Activated CD4-positive, alpha-beta T cell treated with anti-CD3 and anti-CD28 coated beads, Interleukin-2, amount 50 U/mL, for 4 hours (primary cell): ENCODE data around the gene PRAMEF2.
"Not testable (repeated sequence)": the region's sequence is repeated elsewhere in the genome, so short reads cannot be mapped to it uniquely, and the experiment has no call there.

ENCODE experiments used
- DNase-seq, 2 experiments: peaks; one replicate each; pipeline ENCODE4 v3.0.0-alpha.2; 2020

PRAMEF2 gene, protein sequence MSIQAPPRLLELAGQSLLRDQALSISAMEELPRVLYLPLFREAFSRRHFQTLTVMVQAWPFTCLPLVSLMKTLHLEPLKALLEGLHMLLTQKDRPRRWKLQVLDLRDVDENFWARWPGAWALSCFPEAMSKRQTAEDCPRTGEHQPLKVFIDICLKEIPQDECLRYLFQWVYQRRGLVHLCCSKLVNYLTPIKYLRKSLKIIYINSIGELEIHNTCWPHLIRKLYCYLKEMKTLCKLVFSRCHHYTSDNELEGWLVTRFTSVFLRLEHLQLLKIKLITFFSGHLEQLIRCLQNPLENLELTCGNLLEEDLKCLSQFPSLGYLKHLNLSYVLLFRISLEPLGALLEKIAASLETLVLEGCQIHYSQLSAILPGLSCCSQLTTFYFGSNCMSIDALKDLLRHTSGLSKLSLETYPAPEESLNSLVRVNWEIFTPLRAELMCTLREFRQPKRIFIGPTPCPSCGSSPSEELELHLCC

GRCh38 chr1:12856786-12857185 is at the start of gene PRAMEF2:
TSS of gene PRAMEF2 (plus strand) at chr1:12857086. CDS start at chr1:12859010, 1,924 bp downstream.
- DNase-seq, result not testable (repeated sequence)

GRCh38 chr1:12809933-12810332 is 47.0 kb upstream of the PRAMEF2 start:
- no peak for DNase-seq

GRCh38 chr1:12810691-12811408 is 46.0 kb upstream of the PRAMEF2 start:
- DNase-seq, result no peak

DNA sequence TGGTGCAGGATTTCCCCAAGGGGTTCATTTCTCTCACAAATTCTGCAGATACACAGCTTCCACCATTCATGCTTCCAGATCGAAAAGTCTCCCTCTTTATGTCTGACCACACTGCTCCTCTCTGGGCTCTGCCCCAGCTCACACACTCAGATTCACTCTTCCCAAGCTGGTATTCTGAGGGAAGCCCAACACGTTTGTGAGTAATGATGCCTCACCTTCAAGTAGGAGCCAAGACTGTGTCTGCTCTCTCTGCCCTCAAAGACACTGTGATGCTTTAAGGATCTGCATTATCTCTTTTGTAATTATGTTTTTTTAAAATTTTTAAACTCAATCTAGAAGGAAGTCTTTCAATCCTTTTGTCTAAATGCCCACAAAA is 45.5 kb upstream of the PRAMEF2 start:
- DNase-seq, result no peak

GRCh38 chr1:12819061-12819460 is 37.8 kb upstream of the PRAMEF2 start:
- DNase-seq, result not testable (repeated sequence)

DNA sequence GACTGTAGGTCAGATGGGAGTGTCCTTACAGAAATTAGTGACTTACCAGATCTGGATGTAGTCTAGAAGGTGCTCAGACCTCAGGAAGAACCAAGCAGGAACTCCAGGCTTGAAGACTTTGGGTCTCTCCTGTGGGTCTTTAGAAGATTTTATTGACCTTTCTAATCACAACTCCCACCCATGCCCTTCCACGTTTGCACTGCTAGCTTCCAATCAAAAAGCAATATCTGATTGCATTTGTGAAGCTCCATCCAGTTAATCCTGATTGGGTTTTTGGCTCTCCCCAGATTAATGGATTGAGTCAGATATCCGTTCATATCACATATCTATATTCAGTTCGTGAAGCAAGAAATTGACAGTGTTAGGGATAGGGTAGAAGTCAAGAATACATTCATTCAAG is 25.6 kb upstream of the PRAMEF2 start, which contains the start of gene PRAMEF11:
PRAMEF11 (minus strand) TSS at position 101 of the 400 bp plus-strand sequence. CDS start 2,621 bp downstream, outside the sequence.
- DNase-seq, result not testable (repeated sequence)

DNA sequence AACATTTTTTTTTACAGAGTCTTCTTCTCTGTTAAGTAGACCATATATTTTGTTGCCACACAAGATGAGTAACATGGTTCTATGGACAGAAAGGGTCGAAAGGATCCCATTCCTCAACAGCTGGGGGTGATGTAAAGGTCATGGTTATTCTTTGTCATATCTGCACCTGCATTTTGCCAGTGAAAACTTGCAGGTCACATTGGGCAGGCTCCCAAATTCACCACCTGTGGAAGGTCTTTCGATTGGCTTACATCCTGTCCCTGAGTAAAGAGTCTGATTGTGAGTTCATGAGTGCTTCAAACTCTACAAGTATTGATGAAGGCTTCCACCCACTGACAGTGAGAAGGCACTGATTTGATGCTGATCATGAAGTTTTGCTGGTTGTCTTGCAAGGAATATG is 23.6 kb upstream of the PRAMEF2 start:
- DNase-seq, result not testable (repeated sequence)

DNA sequence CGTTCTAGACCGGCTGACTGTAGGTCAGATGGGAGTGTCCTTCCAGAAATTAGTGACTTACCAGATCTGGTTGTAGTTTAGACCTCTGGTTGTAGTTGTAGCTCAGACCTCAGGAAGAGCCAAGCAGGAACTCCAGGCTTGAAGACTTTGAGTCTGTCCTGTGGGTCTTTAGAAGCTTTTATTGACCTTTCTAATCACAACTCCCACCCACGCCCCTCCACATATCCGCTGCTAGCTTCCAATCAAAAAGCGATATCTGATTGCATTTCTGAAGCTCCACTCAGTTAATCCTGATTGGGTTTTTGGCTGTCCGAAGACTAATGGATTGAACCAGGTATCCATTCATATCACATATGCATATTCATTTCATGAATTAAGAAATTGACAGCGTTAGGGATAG is 8.3 kb upstream of the PRAMEF2 start, which contains the start of gene HNRNPCL1:
HNRNPCL1 (minus strand) TSS at position 101 of the 400 bp plus-strand sequence. CDS start 431 bp downstream, outside the sequence.
- not testable (repeated sequence) for DNase-seq

DNA sequence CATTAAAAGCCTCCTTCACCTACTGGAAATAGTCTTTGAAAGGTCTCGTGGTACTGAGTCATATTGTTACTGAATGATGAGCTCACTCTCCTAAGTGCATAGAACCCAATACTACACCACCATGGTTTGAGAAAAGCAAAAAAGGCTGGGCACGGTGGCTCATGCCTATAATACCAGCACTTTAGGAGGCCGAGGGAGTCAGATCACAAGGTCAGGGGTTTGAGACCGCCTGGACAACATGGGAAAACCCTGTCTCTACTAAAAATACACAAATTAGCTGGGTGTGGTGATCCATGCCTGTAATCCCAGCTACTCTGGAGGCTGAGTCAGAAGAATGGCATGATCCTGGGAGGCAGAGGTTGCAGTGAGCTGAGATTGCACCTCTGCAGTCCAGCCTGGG is 5.1 kb upstream of the PRAMEF2 start:
- DNase-seq, result no peak

- not testable (repeated sequence) for DNase-seq
Measured at GRCh38 chr1:12863131-12863880, 6.4 kb downstream of the PRAMEF2 start.

GRCh38 chr1:12878453-12878852 is 21.6 kb downstream of the PRAMEF2 start:
- not testable (repeated sequence) for DNase-seq

DNA sequence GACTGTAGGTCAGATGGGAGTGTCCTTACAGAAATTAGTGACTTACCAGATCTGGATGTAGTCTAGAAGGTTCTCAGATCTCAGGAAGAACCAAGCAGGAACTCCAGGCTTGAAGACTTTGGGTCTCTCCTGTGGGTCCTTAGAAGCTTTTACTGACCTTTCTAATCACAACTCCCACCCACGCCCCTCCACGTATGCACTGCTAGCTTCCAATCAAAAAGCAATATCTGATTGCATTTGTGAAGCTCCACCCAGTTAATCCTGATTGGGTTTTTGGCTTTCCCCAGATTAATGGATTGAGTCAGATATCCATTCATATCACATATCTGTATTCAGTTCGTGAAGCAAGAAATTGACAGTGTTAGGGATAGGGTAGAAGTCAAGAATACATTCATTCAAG is 29.2 kb downstream of the PRAMEF2 start, which contains the start of gene PRAMEF4:
PRAMEF4 (minus strand) TSS at position 101 of the 400 bp plus-strand sequence. CDS start 2,807 bp downstream, outside the sequence.
- not testable (repeated sequence) for DNase-seq

- not testable (repeated sequence) for DNase-seq
Measured at GRCh38 chr1:12898170-12898569, 41.3 kb downstream of the PRAMEF2 start, which contains the start of gene PRAMEF10. TSS of gene PRAMEF10 (minus strand) at chr1:12898270. CDS start at chr1:12895847, 2,423 bp downstream.

- DNase-seq, result not testable (repeated sequence)
Measured at GRCh38 chr1:12899186-12899585, 42.3 kb downstream of the PRAMEF2 start.

DNA sequence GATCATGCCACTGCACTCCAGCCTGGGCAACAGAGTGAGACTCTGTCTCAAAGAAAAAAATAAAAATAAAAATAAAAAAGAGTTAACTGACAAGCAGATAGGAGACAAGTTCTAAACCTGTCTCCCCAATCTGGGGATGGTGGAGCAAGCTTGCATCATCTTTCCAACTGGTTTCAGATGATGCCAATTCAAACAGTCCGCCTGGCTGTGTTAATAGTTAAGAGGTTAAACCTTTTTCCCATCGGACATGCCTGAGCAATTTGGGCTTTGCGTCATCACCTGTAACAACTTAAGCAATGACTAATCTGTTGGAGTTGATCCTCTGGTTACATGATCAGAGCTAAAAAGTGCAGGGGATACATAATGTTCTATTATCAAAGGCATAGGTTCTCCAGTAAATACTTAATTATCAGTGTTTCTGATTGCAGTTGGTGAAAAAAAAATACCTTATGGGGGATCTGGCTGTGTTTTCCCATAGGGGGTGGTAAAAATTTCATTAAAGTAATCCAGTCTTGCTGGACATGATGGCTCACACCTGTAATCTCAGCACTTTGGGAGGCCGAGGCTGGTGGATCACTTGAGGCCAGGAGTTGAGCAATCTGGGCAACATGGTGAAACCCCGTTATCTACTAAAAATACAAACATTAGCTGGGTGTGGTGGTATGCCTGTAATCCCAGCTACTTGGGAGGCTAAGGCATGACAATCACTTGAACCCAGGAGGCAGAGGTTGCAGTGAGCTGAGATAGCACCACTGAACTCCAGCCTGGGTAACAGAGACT is 47.1 kb downstream of the PRAMEF2 start:
- not testable (repeated sequence) for DNase-seq
